TTC549 (cell line): Measurements from ENCODE around the gene HAUS2.

Experiments used
- FAIRE-seq: peaks from 2 replicates; lab custom pipeline; 2012; peaks lifted over from hg19 to GRCh38; lab: Jason Lieb, UNC

The HAUS2 gene

GRCh38 chr15:42611532-42611931 lies 62.9 kb downstream of the HAUS2 start:
- FAIRE-seq = no peak

- FAIRE-seq = no peak
Observed at GRCh38 chr15:42612367-42612912, 63.8 kb downstream of the HAUS2 start.

GRCh38 chr15:42616107-42616506 lies 67.5 kb downstream of the HAUS2 start:
- no peak for FAIRE-seq
